Measurements from ENCODE around the gene SCARB2.
A peak's percentile ranks its signal among the peaks of the same experiment; 100 is the strongest.

SCARB2 gene

DNA sequence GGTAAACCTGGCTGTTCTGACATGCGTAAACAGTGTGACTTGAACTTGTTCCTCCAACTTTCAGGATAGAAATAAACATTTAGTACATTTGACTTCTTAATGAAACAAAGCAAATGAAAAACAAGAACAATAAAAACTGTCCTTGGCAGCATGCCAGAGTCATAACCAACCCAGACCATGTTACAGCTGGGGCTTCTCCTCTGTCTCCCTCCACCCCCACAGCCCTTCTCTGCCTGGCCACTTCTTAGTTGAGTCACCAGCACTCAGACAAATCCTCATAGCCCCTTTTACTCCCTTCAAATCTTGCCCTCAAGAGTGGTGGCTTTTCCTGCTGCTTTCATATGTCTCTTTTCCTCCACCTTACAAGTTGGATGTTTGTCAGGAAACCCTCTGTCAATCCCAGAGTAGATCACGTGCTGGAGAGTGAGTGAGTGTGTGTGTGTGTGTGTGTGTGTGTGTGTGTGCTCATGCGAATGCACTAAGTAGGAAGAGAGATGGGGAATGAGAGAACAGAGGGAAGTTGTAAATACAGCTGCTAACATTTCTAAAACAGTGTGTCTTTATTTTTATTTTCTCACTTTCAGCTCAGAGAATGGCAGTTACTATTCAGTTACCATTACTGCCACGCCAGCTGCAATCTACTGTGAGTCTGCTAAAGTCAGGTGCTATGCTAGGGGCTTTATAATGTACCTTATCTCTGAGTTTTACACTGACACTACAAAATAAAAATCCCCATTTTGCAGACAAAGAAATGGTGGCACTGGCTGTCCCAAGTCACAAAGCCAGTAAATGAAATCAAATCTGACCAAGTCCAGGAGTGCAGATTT is 15.0 kb downstream of the SCARB2 start:
- DNase-seq (ENCODE audit: low spot score) = no peak

DNA sequence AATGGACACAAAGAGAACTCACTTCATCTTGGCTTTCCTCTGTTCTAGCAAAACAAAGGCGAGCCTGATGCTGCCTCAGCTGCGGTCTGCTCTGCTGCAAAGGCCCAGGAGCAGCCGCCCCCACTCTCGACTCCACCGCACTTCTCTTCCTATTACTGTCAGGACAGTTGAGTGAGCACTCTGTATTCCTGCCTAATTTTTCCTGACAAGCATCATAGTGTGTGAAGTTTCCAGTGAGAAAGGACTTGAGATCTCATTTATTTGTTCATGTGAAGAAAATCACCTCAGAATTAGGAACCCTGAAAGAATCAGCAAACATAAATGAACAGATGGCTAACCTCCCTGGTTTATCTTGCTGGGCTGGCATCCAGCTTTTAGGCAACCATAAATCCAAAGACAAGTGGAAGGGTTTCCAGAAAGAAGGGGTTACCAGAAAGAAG is 15.6 kb downstream of the SCARB2 start:
- no peak for DNase-seq (ENCODE audit: low spot score)

DNA sequence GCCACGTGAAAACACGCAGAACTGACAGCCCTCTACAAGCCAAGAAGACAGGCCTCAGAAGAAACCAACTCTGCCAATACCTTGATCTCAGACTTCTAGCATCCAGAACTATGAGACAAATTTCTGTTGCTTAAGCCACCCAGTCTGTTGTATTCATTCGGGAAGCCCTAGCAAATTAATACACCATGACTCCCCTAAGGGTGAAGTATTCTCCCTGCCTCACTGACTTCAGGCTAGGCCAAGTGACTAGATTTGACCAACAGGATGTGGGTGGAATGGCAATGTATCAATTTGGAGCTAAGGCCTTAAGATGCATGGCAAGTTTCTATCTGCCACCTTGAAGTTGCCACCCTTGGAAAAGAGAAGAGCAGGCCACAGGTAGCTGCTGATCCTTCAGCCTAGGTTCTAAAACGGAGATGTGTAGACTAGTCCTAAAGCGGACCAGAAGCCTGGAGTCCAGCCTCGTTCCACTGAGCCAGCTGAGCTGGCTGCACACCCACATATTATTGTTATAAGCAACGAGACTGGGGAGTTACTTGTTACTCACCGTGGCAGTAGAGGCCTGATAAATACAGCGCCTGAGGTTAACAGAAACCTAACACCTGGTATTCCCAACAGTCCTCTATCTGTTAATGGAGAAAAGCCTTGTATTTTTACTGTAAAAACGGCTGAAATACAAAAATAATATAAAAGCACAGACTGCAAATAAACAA is 16.4 kb downstream of the SCARB2 start:
- DNase-seq (ENCODE audit: low spot score) = no peak

DNA sequence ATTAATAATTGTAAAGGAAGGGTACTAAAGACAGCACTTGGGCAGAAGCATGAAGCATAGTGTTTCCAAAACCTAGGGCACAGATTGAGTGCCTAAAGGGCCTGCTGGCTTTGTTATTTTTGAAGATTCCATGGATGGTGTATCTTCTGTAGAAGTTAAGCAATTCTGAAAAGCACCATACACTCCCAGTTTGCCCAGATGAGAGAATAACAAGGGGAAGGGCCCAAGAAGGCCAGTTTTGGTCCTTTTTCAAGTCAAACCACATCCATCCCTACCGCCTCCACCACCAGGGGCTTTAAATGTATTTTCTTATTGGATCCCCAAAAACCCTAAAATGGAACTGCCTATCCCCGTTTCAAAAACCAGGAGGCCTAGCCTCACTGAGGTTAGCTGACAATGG is 17.2 kb downstream of the SCARB2 start:
- no peak for DNase-seq (ENCODE audit: low spot score)

- no peak for DNase-seq (ENCODE audit: low spot score)
Measured at GRCh38 chr4:76195326-76195725, 18.3 kb downstream of the SCARB2 start.

DNA sequence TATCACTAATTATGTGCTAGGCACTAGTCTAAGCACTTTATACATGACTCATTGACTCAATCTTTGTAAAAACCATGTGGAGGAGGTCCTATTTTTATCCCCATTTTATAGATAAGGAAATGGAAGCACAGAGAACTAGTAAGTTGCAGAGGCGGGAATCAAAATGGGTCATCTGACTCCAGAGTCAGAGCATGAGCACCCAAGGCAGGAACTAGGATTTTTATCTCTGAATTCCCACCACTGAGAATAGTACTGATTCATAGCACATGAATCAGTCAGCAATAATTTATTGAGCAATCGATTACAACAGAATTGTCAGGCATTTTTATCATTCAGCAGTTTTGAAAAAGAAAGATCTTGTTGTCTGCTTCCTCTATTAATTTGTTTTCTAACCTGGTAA is 19.3 kb downstream of the SCARB2 start:
- DNase-seq (ENCODE audit: low spot score) = no peak

GRCh38 chr4:76192236-76192635 is 21.4 kb downstream of the SCARB2 start:
- no peak for DNase-seq (ENCODE audit: low spot score)

- no peak for DNase-seq (ENCODE audit: low spot score)
Measured at GRCh38 chr4:76188557-76188956, 25.1 kb downstream of the SCARB2 start.

DNA sequence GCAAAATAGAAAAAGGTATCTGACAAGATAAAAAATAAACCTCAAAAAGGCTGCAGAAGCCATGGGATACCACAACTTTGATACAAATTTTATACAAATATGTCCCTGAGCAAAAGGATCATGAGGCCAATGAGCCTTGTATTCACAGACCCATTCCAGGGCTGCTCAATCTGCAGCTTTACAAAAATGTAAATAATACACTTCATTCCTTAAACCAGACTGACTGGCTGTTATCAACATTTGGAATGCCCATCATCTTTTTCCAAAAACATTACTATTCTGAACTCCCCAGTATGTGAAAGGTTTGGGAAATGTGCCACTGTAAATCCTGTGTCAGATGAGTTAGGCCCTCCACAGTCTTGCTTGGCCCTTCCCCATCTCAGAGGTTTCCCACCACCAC is 25.5 kb downstream of the SCARB2 start:
- DNase-seq (ENCODE audit: low spot score) = no peak

- no peak for DNase-seq (ENCODE audit: low spot score)
Measured at GRCh38 chr4:76187152-76187551, 26.5 kb downstream of the SCARB2 start.

- DNase-seq (ENCODE audit: low spot score) = no peak
Measured at GRCh38 chr4:76182463-76182862, 31.2 kb downstream of the SCARB2 start.

DNA sequence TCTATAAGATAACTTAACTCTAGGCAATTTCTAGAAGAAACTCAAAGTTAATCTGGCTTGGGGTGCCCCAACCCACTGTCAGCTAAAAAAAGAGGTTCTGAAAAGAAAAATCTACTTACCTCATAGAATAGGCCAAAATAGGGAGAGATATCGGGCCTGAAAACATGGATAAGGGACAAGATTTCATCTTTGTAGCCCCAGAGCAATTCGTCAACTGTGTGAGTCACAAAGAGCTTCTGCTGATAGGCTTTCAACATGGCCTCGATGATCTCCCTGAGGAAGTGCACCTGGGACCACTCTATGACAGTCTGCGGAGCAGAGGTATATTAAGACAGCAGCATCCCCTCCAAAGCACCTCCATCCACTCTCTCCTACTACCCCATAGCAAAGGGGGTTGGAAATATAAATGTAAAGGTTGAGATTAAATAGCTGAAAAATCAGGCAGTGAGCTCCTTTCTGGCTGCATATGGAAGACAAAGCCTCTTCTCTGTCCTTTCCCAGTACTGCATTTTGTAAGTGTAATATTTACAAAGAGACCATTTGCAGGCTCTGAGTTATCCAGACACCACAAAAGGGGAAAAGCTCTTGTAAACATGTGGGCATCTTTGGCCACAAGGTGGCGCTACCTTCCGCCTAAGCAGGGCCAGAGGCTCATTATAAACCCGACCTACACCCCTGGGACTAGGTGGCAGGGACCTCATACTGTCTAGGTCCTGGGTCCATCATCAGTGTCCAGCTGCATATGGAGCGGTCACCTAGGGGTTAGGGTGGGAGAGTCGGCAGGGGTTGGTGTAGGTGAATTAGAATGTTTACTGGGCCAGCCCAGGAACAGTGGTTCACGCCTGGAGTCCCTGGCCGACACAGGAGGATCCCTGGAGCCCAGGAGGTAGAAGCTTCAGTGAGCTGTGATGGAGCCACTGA is 34.0 kb downstream of the SCARB2 start:
- DNase-seq (ENCODE audit: low spot score) = peak; percentile 72

DNA sequence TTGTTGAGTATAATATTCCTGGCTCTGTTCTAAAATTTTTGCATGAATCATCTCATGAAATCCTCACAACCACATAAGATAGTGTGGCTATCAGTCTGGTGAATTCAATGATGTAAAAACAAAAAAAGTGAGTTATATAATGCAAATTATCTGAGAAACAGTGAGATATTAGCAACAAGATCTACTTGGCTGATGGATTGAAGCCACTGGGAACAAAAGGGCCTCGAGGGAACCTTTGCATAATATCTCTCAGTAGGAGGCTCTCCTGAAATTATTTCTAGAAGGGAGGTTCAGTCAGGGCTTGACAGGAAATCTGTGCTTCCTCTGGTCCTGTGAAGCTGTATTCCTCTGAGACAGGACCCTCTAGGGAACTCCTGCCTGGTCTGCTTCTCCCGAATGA is 35.3 kb downstream of the SCARB2 start:
- DNase-seq (ENCODE audit: low spot score) = no peak

DNA sequence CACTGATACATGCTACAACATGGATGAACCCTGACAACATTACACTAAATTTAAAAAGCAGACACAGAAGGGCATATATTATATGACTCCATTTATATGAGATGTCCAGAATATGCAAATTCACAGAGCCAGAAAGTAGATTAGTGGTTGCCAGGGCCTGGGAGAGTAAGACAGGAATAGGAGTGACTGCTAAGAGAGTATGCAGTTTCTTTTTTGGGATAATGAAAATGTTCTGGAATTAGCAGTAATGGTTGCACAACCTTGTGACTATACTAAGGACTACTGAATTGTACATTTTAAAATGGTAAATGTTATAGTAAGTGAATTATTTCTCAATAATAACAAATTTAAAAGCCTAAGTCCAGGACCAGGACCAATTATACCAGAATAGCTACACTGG is 35.9 kb downstream of the SCARB2 start:
- no peak for DNase-seq (ENCODE audit: low spot score)

- DNase-seq (ENCODE audit: low spot score) = no peak
Measured at GRCh38 chr4:76175336-76175735, 38.3 kb downstream of the SCARB2 start.

GRCh38 chr4:76174216-76174615 is 39.4 kb downstream of the SCARB2 start:
- DNase-seq (ENCODE audit: low spot score) = no peak

GRCh38 chr4:76168688-76169087 is 44.9 kb downstream of the SCARB2 start:
- DNase-seq (ENCODE audit: low spot score) = no peak

- DNase-seq (ENCODE audit: low spot score) = no peak
Measured at GRCh38 chr4:76166480-76166879, 47.1 kb downstream of the SCARB2 start.

DNA sequence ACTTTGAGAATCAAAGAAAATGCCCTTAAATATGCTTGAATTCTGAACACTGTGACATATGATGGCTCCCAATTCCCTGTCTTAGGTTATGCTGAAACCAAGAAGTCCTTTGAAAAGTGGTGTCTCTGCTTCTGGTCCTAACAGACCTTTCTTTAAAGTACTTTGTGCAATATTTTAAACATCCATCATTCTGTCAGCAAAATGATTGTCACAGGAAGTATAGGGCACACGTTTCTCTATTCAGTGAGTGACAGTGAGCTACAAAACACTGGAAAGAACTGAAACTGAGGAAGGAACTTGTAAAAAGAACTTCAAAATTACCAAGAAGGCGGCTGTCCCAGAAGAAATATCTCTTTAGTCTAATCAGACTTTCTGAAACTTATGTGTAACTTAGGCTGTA is 53.3 kb downstream of the SCARB2 start:
- DNase-seq (ENCODE audit: low spot score) = no peak

GRCh38 chr4:76156635-76157034 is 57.0 kb downstream of the SCARB2 start:
- no peak for DNase-seq (ENCODE audit: low spot score)

DNA sequence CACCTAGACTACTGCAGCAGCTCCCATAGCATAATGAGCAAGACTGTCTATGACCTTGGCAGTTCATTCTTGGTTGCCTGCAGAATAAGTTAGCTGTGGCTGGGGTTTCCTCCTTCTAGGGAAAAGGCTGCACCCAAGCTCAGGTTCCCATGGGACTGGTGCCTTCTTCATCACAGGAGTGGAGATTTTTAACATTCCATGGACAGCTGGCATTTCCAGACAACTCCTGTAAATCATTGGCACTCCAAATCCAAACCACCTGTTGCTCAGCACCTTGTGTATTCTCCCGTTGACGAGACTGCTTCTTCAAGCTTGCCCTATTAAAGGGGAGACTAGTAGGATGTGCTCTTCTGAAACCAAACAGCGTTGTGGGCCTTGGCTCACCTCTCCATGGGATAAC is 57.6 kb downstream of the SCARB2 start:
- DNase-seq (ENCODE audit: low spot score) = no peak

- DNase-seq (ENCODE audit: low spot score) = no peak
Measured at GRCh38 chr4:76153356-76153755, 60.3 kb downstream of the SCARB2 start.
